Activated naive CD8-positive, alpha-beta T cell treated with anti-CD3 and anti-CD28 coated beads, Interleukin-2, amount 50 U/mL, for 24 hours (primary cell): ENCODE data around the gene PRKAG1.

Source experiments
- ATAC-seq: fragments of 150-1000 bp; cut with Tn5 transposase; one replicate; pipeline ENCODE4 v1.10.0; 2021
- DNase-seq: peaks from one replicate; pipeline ENCODE4 v3.0.0; 2021
- H3K27ac Mint-ChIP-seq: one replicate; pipeline ENCODE4 v1.8.0; 2021; ENCODE audit warnings: mild to moderate bottlenecking, mixed read lengths
- H3K27me3 Mint-ChIP-seq: one replicate; pipeline ENCODE4 v1.8.0; 2021; ENCODE audit warnings: mixed read lengths
- H3K36me3 Mint-ChIP-seq: one replicate; pipeline ENCODE4 v1.8.0; 2021; ENCODE audit warnings: low read depth, mixed read lengths
- H3K4me1 Mint-ChIP-seq: one replicate; pipeline ENCODE4 v1.8.0; 2021; ENCODE audit warnings: mixed read lengths
- H3K4me3 Mint-ChIP-seq: one replicate; pipeline ENCODE4 v1.8.0; 2021; ENCODE audit warnings: mild to moderate bottlenecking, moderate library complexity, mixed read lengths
- H3K9me3 Mint-ChIP-seq: one replicate; pipeline ENCODE4 v1.8.0; 2021; ENCODE audit warnings: mixed read lengths

The PRKAG1 gene

GRCh38 chr12:48966177-48966895 lies 52.2 kb downstream of the PRKAG1 start:
- no peak overlapping the region for H3K27ac Mint-ChIP-seq
- DNase-seq (no peak), ATAC-seq (no peak)
- H3K27me3 Mint-ChIP-seq = peaks cover 46% of the 10 kb centered on the region
- H3K4me1 Mint-ChIP-seq = peaks cover 31% of the 10 kb centered on the region
- no peaks in the 10 kb centered on the region for H3K9me3 Mint-ChIP-seq
- H3K4me3 Mint-ChIP-seq = no peak overlapping the region
- no peaks in the 10 kb centered on the region for H3K36me3 Mint-ChIP-seq

- no peaks in the 10 kb centered on the region for H3K9me3 Mint-ChIP-seq
- peaks cover 21% of the 10 kb centered on the region for H3K4me1 Mint-ChIP-seq
- H3K4me3 Mint-ChIP-seq = no peak overlapping the region
- DNase-seq (no peak), ATAC-seq (peak; percentile 44)
- H3K27me3 Mint-ChIP-seq = peaks cover 37% of the 10 kb centered on the region
- no peaks in the 10 kb centered on the region for H3K36me3 Mint-ChIP-seq
- H3K27ac Mint-ChIP-seq = no peak overlapping the region
Measured at GRCh38 chr12:48965298-48965838, 53.2 kb downstream of the PRKAG1 start.

- H3K36me3 Mint-ChIP-seq = no peaks in the 10 kb centered on the region
- no peak for ATAC-seq
- no peak overlapping the region for H3K4me3 Mint-ChIP-seq
- peaks cover 32% of the 10 kb centered on the region for H3K27me3 Mint-ChIP-seq
- H3K4me1 Mint-ChIP-seq = peaks cover 13% of the 10 kb centered on the region
- no peak overlapping the region for H3K27ac Mint-ChIP-seq
- no peak for DNase-seq
- no peaks in the 10 kb centered on the region for H3K9me3 Mint-ChIP-seq
Measured at GRCh38 chr12:48961801-48962200, 56.8 kb downstream of the PRKAG1 start.

GRCh38 chr12:48961331-48961730 lies 57.2 kb downstream of the PRKAG1 start:
- Mint-ChIP-seq H3K27ac (no peak overlapping the region), H3K4me3 (no peak overlapping the region), H3K27me3 (peaks cover 30% of the 10 kb centered on the region), H3K9me3 (no peaks in the 10 kb centered on the region), H3K4me1 (peaks cover 18% of the 10 kb centered on the region), H3K36me3 (no peaks in the 10 kb centered on the region)
- ATAC-seq (no peak), DNase-seq (no peak)

DNA sequence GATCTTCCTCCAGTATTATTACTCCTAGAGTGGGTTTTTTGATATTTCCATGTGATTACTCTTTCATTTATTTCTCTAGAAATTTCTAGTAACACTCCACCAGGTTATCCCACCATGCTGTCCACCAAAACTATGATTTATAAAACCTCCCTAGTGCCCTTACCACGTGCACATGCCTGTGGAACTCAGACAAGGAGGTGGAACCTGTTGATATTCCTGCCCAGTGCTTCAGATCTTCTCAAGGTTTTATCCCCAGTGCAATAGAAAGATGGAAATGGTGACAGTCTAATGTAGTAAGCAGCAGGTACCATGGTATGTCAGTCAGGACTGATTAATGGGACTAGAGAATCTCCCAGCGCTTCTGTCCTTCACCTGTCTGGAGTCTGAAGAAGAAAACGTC lies 57.7 kb downstream of the PRKAG1 start:
- ATAC-seq (no peak), DNase-seq (no peak)
- peaks cover 23% of the 10 kb centered on the region for H3K4me1 Mint-ChIP-seq
- H3K36me3 Mint-ChIP-seq = no peaks in the 10 kb centered on the region
- no peak overlapping the region for H3K27ac Mint-ChIP-seq
- H3K9me3 Mint-ChIP-seq = no peaks in the 10 kb centered on the region
- H3K4me3 Mint-ChIP-seq = no peak overlapping the region
- peaks cover 28% of the 10 kb centered on the region for H3K27me3 Mint-ChIP-seq

- ATAC-seq (no peak), DNase-seq (no peak)
- Mint-ChIP-seq H3K27ac (no peak overlapping the region), H3K27me3 (peaks cover 18% of the 10 kb centered on the region), H3K4me1 (peaks cover 30% of the 10 kb centered on the region), H3K36me3 (peaks cover 4% of the 10 kb centered on the region), H3K4me3 (peak overlapping the region; percentile 94), H3K9me3 (no peaks in the 10 kb centered on the region)
Measured at GRCh38 chr12:48958049-48958388, 60.6 kb downstream of the PRKAG1 start.

- H3K27me3 Mint-ChIP-seq = peaks cover 14% of the 10 kb centered on the region
- peaks cover 6% of the 10 kb centered on the region for H3K36me3 Mint-ChIP-seq
- H3K9me3 Mint-ChIP-seq = no peaks in the 10 kb centered on the region
Measured at GRCh38 chr12:48957141-48958048, 61.2 kb downstream of the PRKAG1 start, which contains the start of gene ARF3. Gene ARF3 (minus strand): TSS chr12:48957487. CDS start chr12:48941095, 16,392 bp downstream.

DNA sequence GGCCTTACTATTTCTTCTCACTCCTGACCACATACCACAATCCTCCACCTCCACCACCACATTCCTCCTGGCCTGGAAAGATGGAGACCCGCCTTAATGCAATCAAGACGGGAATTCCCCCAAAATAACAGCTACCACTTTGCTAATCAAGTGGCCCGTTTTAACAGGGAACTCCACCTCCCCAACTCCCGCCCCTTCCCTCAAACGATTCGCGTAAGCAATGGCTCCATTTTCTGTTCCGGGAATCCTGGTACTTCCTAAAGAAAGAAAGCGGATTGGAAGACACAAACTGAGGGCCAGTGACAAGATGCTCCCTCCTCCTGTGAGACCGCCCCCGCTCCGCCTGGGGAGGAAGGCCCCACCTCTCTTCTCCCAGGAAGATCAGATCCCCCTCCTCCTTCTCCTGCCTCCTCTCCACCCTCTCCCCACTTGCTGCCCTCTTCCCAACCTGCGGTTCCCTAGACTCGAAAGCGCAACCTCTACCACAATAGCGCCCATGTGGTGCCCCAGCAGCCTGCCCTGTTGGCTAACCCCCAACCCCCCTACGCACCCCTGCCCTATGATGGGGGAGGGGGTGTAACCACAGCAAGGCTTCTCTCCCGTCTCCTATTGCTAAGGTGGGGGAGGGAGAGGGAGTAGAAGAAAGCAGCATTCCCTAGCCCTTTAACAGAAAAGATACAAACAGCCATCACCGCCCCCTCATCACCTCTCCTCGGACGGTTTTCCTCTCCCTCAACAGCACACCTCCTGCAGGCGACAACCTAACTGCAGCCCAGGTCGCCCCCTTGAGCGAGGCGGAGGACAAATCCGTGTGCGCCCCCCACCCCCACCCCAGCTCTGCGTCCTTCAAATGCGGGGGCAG lies 62.1 kb downstream of the PRKAG1 start:
- no peaks in the 10 kb centered on the region for H3K9me3 Mint-ChIP-seq
- peak overlapping the region; percentile 90 for H3K27ac Mint-ChIP-seq
- H3K27me3 Mint-ChIP-seq = peaks cover 14% of the 10 kb centered on the region
- H3K4me3 Mint-ChIP-seq = peak overlapping the region; percentile 94
- no peak for DNase-seq
- H3K36me3 Mint-ChIP-seq = peaks cover 6% of the 10 kb centered on the region
- peaks cover 31% of the 10 kb centered on the region for H3K4me1 Mint-ChIP-seq
- peak; percentile 27 for ATAC-seq

More at GRCh38 chr12:48957141-48958048, 61.2 kb downstream of the PRKAG1 start, which contains the start of gene ARF3:
- Mint-ChIP-seq H3K4me1 (peaks cover 31% of the 10 kb centered on the region), H3K27ac (peak within 1 kb of the TSS; percentile 90), H3K4me3 (peak within 1 kb of the TSS; percentile 94)
- ATAC-seq (peak; percentile 98), DNase-seq (peak; percentile 92)

- DNase-seq = no peak
- no peak for ATAC-seq
- peaks cover 31% of the 10 kb centered on the region for H3K4me1 Mint-ChIP-seq
- H3K27me3 Mint-ChIP-seq = peaks cover 11% of the 10 kb centered on the region
- H3K9me3 Mint-ChIP-seq = no peaks in the 10 kb centered on the region
- no peak overlapping the region for H3K27ac Mint-ChIP-seq
- H3K4me3 Mint-ChIP-seq = no peak overlapping the region
- H3K36me3 Mint-ChIP-seq = peaks cover 7% of the 10 kb centered on the region
Measured at GRCh38 chr12:48954841-48955501, 63.6 kb downstream of the PRKAG1 start.

DNA sequence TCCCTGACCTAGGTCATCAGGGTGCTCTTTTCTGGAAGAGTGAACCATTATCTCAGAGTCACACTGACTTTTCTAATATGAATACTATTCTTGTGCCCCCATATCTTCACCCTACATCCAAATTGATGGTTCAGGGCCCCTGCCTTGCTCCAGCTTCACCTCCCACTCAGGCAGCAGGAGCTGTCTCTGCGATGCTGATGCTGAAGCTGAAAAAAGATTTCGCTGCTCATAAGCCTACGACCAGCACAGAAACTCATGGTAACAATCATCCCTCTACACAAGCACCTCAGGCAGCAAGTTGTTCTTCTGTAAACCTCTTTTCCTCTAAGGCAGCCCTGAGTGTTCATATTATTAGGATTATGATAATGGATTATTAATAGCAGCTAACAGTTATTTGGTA lies 64.5 kb downstream of the PRKAG1 start:
- H3K4me1 Mint-ChIP-seq = peaks cover 31% of the 10 kb centered on the region
- no peak overlapping the region for H3K27ac Mint-ChIP-seq
- no peak for ATAC-seq
- H3K36me3 Mint-ChIP-seq = peaks cover 9% of the 10 kb centered on the region
- no peak for DNase-seq
- no peak overlapping the region for H3K4me3 Mint-ChIP-seq
- H3K9me3 Mint-ChIP-seq = no peaks in the 10 kb centered on the region
- H3K27me3 Mint-ChIP-seq = peaks cover 8% of the 10 kb centered on the region

GRCh38 chr12:48952691-48953090 lies 65.9 kb downstream of the PRKAG1 start:
- Mint-ChIP-seq H3K27me3 (peaks cover under 1% of the 10 kb centered on the region), H3K4me1 (peaks cover 29% of the 10 kb centered on the region)
- no peak for DNase-seq

More at GRCh38 chr12:48952691-48953090, 65.9 kb downstream of the PRKAG1 start:
- Mint-ChIP-seq H3K9me3 (no peaks in the 10 kb centered on the region), H3K27ac (no peak overlapping the region), H3K4me3 (no peak overlapping the region), H3K36me3 (peaks cover 12% of the 10 kb centered on the region)
- no peak for ATAC-seq
